WTC11 (cell line): ENCODE data around the gene KDF1. TPM values are rescaled to one million over a fixed set of nuclear protein-coding genes. Genes with fewer than 3 reads are reported as not detected.

Experiments
- ATAC-seq: fragments of 200-7000 bp; cut with Tn5 transposase; 2 replicates; pipeline ENCODE4 v1.10.0; 2021; ENCODE audit warnings: mild to moderate bottlenecking, moderate library complexity
- CTCF ChIA-PET: fragments of 300-600 bp; sonication (Branson Sonifier 250); formaldehyde crosslinking; loops from one replicate; lab custom pipeline; 2021; ENCODE audit warnings: antibody characterized with exemption; lab: Charles Lee
- POLR2A ChIA-PET: fragments of 350-600 bp; sonication (Branson Sonifier 250); formaldehyde crosslinking; loops from one replicate; lab custom pipeline; 2021; ENCODE audit warnings: antibody characterized with exemption; lab: Charles Lee
- DNase-seq: peaks from one replicate; pipeline ENCODE4 v3.0.0; 2021; ENCODE audit warnings: low spot score
- H3K27ac Mint-ChIP-seq: 2 replicates; pipeline ENCODE4 v1.8.0; 2021; ENCODE audit warnings: mixed read lengths
- H3K27me3 Mint-ChIP-seq: 2 replicates; pipeline ENCODE4 v1.8.0; 2021; ENCODE audit warnings: low read depth, mild to moderate bottlenecking, moderate library complexity, mixed read lengths
- H3K36me3 Mint-ChIP-seq: 2 replicates; pipeline ENCODE4 v1.8.0; 2021; ENCODE audit warnings: mixed read lengths
- H3K4me1 Mint-ChIP-seq: 2 replicates; pipeline ENCODE4 v1.8.0; 2022; ENCODE audit warnings: mixed read lengths
- H3K4me3 Mint-ChIP-seq: 2 replicates; pipeline ENCODE4 v1.8.0; 2021; ENCODE audit warnings: mild to moderate bottlenecking, moderate library complexity, mixed read lengths
- H3K9me3 Mint-ChIP-seq: 2 replicates; pipeline ENCODE4 v1.8.0; 2021; ENCODE audit warnings: mixed read lengths
- ATF1 ChIP-seq: sonication (generic); formaldehyde crosslinking; IDR thresholded peaks from 2 replicates; pipeline ENCODE4 v1.8.1; 2023; ENCODE audit warnings: mild to moderate bottlenecking, moderate library complexity, missing genetic modification reagents
- E2F4 ChIP-seq: sonication (generic); formaldehyde crosslinking; IDR thresholded peaks from 2 replicates; pipeline ENCODE4 v1.8.1; 2022; ENCODE audit warnings: low read depth, mild to moderate bottlenecking, moderate library complexity, missing genetic modification reagents, borderline replicate concordance
- GABPB1 ChIP-seq: sonication (generic); formaldehyde crosslinking; IDR thresholded peaks from 2 replicates; pipeline ENCODE4 v1.8.1; 2023; ENCODE audit warnings: mild to moderate bottlenecking, missing genetic modification reagents
- HMGA2 ChIP-seq: fragments of 250-450 bp; sonication (Bioruptor Pico); IDR thresholded peaks from 2 replicates; pipeline ENCODE4 v1.4.0; 2021; ENCODE audit warnings: mild to moderate bottlenecking, moderate library complexity
- MLX ChIP-seq: sonication (generic); formaldehyde crosslinking; IDR thresholded peaks from 2 replicates; pipeline ENCODE4 v1.8.1; 2023; ENCODE audit warnings: mild to moderate bottlenecking, missing genetic modification reagents, moderate library complexity
- PREB ChIP-seq: sonication (generic); formaldehyde crosslinking; IDR thresholded peaks from 2 replicates; pipeline ENCODE4 v1.8.1; 2022; ENCODE audit warnings: mild to moderate bottlenecking, missing genetic modification reagents, moderate library complexity, borderline replicate concordance
- ZNF281 ChIP-seq: sonication (generic); formaldehyde crosslinking; IDR thresholded peaks from 2 replicates; pipeline ENCODE4 v1.8.0; 2023; ENCODE audit warnings: mild to moderate bottlenecking, missing genetic modification reagents
- ZNF512 ChIP-seq: sonication (generic); formaldehyde crosslinking; IDR thresholded peaks from 2 replicates; pipeline ENCODE4 v1.8.1; 2022; ENCODE audit warnings: missing genetic modification reagents, borderline replicate concordance
- total RNA-seq: library from RNA; stranded (reverse); gene quantifications from 3 replicates; pipeline ENCODE4 v1.2.3, GENCODE V29; 2021
- TF ChIP-seq, protein P1 (sequence below): fragments of 250-450 bp; sonication (Bioruptor Pico); conservative IDR thresholded peaks from 2 replicates; pipeline ENCODE4 v1.9.0; 2021; ENCODE audit warnings: mild to moderate bottlenecking
- TF ChIP-seq, protein P2 (sequence below): fragments of 250-450 bp; sonication (Bioruptor Pico); IDR thresholded peaks from 2 replicates; pipeline ENCODE4 v1.9.0; 2021; ENCODE audit warnings: mild to moderate bottlenecking, borderline replicate concordance

Gene KDF1
- total RNA-seq, 1 experiment from 2014 or later, result 19.0 TPM

DNA sequence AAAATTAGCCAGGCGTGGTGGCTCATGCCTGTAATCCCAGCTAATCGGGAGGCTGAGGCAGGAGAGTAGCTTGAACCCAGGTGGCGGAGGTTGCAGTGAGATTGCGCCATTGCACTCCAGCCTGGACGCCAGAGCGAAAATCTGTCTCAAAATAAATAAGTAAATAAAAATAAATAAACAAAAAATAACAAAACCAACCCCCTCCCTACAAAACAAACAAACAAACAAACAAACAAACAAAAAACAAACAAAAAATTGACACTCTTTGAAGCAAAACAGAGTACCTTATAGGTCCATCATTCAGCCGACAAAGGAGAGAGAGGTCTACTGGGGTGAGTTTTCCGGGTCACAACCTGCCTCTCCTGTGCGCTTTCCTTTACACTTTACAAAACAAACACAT, 5.4 kb upstream of the KDF1 start (continued):
- TF ChIP-seq E2F4 (CRISPR knock-in tag), result no peak
- TF ChIP-seq ATF1 (CRISPR knock-in tag), result no peak
- TF ChIP-seq, protein P1, sequence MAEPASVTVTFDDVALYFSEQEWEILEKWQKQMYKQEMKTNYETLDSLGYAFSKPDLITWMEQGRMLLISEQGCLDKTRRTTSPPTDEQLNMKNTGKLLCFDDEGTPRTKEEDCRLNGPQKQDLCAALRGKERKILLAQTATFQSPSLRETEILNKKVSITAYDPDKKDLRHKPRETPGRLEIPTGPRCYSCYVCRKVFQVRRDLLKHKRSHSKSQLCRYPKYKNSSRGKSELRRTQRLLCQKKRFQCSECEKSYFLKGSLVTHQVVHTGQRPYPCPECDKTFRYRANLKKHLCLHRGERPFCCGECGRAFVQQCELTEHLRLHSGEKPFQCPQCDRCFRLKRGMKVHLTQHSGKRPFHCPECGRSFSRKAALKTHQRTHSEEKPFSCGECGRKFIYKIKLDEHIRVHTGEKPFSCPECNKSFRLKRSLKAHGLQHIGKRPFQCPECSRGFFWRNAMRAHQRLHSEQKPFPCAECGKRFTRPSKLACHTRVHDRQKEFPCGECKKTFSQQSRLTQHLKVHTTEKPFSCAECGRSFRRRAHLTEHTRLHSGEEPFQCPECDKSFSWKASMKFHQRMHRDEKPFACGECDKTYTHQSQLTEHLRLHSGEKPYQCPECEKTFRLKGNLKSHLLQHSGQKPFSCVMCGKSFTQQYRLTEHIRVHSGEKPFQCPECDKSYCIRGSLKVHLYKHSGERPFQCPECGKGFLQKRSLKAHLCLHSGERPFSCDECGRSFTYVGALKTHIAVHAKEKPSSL (CRISPR knock-in tag), result no peak

- Mint-ChIP-seq H3K4me3 (no peak overlapping the region), H3K27me3 (peaks cover 5% of the 10 kb centered on the region), H3K36me3 (no peaks in the 10 kb centered on the region), H3K9me3 (no peaks in the 10 kb centered on the region), H3K4me1 (peaks cover 18% of the 10 kb centered on the region), H3K27ac (no peak overlapping the region)
- CTCF ChIA-PET, result interaction anchor here (5.1 kb wide), 1 partner anchor 79 kb away, joined by 55 read pairs; no protein-coding TSS in a partner anchor
- TF ChIP-seq PREB (no peak), HMGA2 (peak; percentile 98)
- no peak for DNase-seq
- ATAC-seq, result no peak
- POLR2A ChIA-PET, result no interaction called here
Measured at GRCh38 chr1:26965213-26965612, 4.9 kb upstream of the KDF1 start.

DNA sequence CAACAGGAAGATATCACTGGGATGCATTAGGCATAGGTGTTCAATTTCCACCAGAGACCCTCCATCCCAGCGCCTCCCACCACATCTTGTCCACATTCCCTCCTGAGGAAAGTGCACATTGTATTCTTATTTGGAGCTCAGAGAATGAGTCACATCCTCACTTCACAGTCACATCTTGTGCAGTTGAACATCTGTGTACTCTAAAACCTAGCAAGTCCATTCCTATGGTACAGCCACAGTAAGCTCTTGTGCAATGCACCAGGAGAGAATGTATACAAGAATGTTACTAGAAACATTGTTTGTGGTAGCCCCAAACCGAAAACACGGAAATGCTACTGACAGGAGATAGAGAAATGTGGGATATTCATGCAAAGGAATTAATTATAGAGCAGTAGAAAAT, 1.6 kb upstream of the KDF1 start:
- ATAC-seq, result no peak
- CTCF ChIA-PET, result interaction anchor here (3.6 kb wide), 1 partner anchor 35 kb away, joined by 34 read pairs; no protein-coding TSS in a partner anchor
- no peak for TF ChIP-seq ZNF512
- no peak for TF ChIP-seq ZNF281 (CRISPR knock-in tag)
- peak; percentile 37; the same call in 1 of the 2 replicates for TF ChIP-seq GABPB1 (CRISPR knock-in tag)
- TF ChIP-seq MLX (CRISPR knock-in tag), result no peak
- TF ChIP-seq, all 79 proteins: peak for 1
- Mint-ChIP-seq H3K27ac (no peak overlapping the region), H3K4me1 (peaks cover 20% of the 10 kb centered on the region), H3K27me3 (no peaks in the 10 kb centered on the region; the same call in 1 of the 2 replicates), H3K36me3 (peaks cover 4% of the 10 kb centered on the region), H3K9me3 (no peaks in the 10 kb centered on the region), H3K4me3 (no peak overlapping the region)
- POLR2A ChIA-PET, result no interaction called here
- no peak for DNase-seq

DNA sequence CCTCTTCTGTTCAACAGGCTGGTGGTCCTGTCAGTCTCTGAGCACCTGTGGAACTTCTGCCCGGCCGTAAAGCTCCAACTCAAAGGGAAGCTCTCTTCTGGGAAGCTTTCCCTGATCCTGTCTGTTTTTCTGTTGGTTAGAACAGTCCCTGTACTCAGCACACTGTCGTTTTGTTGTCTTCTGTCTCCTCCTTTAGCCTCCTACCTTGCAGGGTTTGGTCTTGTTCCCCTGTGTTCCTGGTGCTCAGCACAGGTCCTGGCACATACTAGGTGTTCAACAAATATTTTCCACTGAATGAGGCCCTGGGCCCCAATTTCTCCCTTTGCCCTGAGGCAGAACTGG, 328 bp upstream of the KDF1 start:
- H3K4me1 Mint-ChIP-seq, result peaks cover 16% of the 10 kb centered on the region
- ChIA-PET POLR2A (interaction anchor here (0.6 to 1.0 kb wide), 4 partner anchors 36 to 194 kb away, joined by 3 to 4 read pairs (median 3); partner anchors contain the start of gene SLC9A1), CTCF (interaction anchor here (0.6 to 3.6 kb wide), 13 partner anchors 9 to 596 kb away, joined by 3 to 34 read pairs (median 3); no protein-coding TSS in a partner anchor)
- DNase-seq, result no peak
- H3K9me3 Mint-ChIP-seq, result peaks cover 7% of the 10 kb centered on the region
- no peak; the same call in 1 of the 2 replicates for ATAC-seq
- no peaks in the 10 kb centered on the region; the same call in 1 of the 2 replicates for H3K27me3 Mint-ChIP-seq
- H3K36me3 Mint-ChIP-seq, result peaks cover 10% of the 10 kb centered on the region
- peak overlapping the region; percentile 86 for H3K27ac Mint-ChIP-seq
- peak overlapping the region; percentile 80 for H3K4me3 Mint-ChIP-seq
- TF ChIP-seq, protein P2, sequence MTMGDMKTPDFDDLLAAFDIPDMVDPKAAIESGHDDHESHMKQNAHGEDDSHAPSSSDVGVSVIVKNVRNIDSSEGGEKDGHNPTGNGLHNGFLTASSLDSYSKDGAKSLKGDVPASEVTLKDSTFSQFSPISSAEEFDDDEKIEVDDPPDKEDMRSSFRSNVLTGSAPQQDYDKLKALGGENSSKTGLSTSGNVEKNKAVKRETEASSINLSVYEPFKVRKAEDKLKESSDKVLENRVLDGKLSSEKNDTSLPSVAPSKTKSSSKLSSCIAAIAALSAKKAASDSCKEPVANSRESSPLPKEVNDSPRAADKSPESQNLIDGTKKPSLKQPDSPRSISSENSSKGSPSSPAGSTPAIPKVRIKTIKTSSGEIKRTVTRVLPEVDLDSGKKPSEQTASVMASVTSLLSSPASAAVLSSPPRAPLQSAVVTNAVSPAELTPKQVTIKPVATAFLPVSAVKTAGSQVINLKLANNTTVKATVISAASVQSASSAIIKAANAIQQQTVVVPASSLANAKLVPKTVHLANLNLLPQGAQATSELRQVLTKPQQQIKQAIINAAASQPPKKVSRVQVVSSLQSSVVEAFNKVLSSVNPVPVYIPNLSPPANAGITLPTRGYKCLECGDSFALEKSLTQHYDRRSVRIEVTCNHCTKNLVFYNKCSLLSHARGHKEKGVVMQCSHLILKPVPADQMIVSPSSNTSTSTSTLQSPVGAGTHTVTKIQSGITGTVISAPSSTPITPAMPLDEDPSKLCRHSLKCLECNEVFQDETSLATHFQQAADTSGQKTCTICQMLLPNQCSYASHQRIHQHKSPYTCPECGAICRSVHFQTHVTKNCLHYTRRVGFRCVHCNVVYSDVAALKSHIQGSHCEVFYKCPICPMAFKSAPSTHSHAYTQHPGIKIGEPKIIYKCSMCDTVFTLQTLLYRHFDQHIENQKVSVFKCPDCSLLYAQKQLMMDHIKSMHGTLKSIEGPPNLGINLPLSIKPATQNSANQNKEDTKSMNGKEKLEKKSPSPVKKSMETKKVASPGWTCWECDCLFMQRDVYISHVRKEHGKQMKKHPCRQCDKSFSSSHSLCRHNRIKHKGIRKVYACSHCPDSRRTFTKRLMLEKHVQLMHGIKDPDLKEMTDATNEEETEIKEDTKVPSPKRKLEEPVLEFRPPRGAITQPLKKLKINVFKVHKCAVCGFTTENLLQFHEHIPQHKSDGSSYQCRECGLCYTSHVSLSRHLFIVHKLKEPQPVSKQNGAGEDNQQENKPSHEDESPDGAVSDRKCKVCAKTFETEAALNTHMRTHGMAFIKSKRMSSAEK, result no peak
- TF ChIP-seq PREB, result no peak
- TF ChIP-seq E2F4 (CRISPR knock-in tag), result no peak
